ENCODE measurements around the gene ARCN1.

GRCh38 chr11:118574636-118575035 is 2.4 kb downstream of the ARCN1 start:
- TF ChIP-seq CTCF (conservative IDR thresholded peaks at IDR 0.05; ENCODE audit: low read depth, low read length) (no peak), EZH2 (IDR thresholded peaks at IDR 0.05; ENCODE audit: low read length, unreplicated experiment) (no peak)
